NCI-H2227 (cell line): ENCODE measurements around the gene RGMB.

Experiments used
- DNase-seq: peaks from one replicate; lab custom pipeline; 2025; ENCODE audit not compliant: unreplicated experiment; lab: John Stamatoyannopoulos, UW

The RGMB gene

DNA sequence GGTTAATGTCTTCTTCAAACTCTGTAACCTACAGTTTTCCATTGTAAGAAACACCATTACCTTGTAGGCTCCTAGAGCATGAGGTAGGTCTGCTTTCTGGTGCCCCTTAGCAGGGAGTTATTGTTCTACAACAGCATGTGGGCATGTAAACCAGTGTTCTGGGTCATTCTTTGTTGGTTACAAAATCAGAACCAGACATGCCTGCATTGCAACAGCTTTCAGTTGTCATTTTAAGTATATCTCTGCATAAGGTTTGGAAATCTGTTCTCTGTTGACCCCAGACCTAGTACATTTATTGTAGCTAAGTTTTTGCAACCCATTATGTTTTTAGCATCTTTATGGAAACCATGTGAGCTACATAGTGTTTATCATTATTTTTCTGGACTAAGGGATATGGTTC, 10.9 kb downstream of the RGMB start:
- no peak for DNase-seq

- no peak for DNase-seq
Measured at GRCh38 chr5:98785244-98785643, 11.8 kb downstream of the RGMB start.

DNA sequence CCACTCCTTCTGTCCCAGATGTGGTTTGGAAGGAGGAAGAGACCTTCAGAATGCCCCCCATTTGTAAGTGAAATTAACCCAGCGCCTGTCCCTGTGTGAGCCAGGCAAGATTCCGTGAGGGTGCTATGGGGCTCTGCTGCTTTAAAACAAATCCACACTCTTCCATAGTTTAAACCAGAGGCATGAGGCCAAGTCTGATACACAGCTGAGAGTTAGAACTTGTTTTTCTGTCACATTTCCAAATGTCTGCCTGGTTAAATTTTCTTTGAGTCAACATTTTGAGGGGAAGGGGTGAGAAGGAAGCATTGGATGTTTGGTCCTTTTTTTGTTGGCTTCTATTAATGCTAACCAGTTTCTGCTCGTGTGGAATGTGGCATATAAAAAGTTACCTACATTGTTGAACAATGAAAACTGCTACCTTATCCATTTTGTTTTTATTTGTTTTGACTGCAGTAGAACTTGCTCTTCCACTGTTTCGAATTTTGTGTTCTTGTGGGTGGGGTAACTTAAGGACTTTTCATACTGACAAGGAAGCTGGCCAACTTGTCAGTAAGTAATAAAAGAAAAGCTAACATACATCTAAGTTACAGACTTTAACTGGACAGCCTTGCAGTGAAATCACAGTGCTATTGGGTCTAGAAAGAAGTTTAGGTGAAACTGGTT, 12.9 kb downstream of the RGMB start:
- no peak for DNase-seq

GRCh38 chr5:98787131-98787719, 13.8 kb downstream of the RGMB start:
- DNase-seq = no peak

- DNase-seq = no peak
Measured at GRCh38 chr5:98789029-98789428, 15.6 kb downstream of the RGMB start.

DNA sequence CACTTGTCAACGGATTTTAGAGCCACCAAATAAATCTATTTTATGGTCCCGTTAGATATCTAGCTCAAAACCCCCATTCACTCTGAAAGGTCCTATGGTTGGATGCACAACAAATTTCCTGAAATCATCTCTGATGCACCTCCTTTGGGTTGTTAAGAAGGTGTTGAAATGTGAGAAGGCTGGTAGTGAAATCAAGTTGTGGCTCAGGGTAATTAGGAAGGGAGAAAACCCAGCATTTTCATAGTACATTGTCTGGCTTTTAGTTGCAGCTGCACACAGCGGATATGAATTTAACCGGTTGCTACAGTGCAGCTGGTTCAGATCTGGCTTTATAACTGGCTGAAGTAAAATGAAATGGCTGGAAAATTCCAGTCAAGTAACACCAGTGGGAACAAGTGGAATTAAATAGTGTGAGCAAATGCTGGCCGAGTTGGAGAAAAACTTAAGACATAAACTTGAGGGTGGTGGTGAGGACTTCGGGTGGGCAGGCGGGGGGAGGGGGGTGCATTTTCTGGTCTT, 17.6 kb downstream of the RGMB start:
- no peak for DNase-seq

DNA sequence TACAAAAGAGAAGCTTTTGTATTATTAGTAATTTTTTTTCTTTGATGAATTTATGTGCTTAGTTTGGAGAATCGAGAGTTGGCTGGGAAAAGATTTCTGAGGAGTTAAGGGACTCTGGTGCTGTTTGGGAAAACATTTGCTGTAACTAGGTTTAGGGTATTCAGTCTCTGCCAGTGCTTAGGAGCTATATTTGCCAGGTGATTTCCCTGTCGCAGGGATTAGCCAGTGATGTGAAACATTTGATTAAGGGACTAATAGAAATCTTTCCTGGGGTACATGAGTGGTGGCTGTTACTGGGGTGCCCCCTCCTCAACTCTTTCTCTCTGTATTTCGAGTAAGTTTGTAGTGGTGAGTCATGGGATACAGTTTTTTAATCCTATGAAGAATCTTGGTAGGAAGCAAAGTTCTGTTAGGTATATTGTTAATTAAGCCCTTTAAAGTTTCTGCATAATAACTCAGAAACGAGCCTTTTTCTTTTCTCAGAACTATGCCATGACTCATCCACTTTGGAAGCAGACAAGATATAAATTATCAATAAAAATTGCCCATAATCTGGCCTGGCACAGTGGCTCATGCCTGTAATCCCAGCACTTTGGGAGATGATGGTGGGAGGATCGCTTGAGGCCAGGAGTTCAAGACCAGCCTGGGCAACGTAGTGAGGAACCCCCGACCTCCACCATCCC, 18.6 kb downstream of the RGMB start:
- no peak for DNase-seq

- DNase-seq = no peak
Measured at GRCh38 chr5:98793223-98793622, 19.8 kb downstream of the RGMB start.

DNA sequence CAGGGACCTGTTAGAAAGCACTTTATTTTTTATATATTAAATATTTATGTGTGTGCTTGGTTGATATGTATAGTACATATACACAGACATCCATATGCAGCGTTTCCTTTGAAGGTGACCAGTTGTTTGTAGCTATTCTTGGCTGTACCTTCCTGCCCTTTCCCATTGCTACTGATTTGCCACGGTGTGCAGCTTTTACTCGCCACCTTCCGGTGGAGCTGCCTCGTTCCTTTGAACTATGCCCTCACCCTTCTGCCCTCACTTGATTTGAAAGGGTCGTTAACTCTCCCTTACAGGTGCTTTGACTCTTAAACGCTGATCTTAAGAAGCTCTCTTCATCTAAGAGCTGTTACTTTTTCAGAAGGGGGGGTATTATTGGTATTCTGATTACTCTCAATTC, 20.5 kb downstream of the RGMB start:
- DNase-seq = no peak

GRCh38 chr5:98794414-98795080, 21.1 kb downstream of the RGMB start:
- peak; percentile 10 for DNase-seq

- no peak for DNase-seq
Measured at GRCh38 chr5:98795243-98795642, 21.8 kb downstream of the RGMB start.

DNA sequence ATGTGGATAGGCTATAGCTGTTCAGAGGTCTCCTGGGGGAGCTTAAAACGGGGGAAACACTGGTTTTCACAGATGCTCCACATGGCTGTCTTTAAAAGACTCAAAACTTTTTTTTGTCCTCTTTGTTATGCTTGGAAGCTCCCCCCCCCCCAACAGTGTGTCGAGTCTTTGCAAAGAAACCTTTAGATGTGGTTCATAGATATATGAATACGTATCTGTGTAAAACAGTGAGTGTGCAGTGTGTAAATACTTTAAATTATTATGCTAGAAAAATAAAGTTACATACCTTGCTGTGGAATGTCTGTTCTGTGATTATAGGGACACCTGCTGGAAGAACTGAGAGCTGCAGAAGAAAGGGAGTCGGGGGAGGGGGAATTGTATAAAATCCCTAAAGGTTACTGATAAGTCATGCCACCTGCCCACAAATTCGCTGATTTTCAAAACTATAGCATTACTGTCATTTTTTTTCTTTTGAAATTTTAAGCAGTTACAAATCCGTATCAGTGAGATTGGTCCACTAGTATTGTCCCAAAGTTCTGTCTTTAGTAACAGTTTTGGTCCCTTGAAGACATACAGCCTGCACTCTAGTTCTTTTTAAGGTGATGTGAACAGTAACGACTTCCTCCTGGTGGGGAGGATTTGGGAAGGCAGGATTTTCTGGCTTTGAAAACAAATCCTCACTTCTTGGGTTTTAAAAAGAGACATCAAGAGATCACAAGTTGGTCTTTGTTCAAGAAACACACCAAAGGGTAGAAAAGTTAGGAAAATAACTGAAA, 22.9 kb downstream of the RGMB start:
- peak; percentile 38 for DNase-seq

- DNase-seq = no peak
Measured at GRCh38 chr5:98798371-98798770, 24.9 kb downstream of the RGMB start.

DNA sequence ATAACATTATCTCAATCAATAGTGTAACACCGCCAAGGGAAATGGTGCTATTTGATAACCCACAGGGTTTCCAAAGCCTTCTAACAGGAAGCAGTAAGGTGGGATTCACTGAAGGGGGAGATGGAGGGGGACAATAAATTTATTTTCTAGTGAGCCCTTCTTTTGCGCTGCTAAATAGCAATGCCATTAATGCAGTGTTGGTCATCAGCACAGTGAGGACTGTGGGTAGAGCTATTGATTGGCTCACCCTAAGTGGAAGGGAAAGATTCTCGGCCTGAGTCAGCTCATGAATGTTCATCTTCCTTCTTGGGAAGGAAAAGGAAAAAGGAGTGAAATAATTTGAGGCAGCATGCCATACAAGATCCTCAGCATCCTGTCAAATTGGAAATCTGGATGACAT, 25.4 kb downstream of the RGMB start:
- DNase-seq = no peak

DNA sequence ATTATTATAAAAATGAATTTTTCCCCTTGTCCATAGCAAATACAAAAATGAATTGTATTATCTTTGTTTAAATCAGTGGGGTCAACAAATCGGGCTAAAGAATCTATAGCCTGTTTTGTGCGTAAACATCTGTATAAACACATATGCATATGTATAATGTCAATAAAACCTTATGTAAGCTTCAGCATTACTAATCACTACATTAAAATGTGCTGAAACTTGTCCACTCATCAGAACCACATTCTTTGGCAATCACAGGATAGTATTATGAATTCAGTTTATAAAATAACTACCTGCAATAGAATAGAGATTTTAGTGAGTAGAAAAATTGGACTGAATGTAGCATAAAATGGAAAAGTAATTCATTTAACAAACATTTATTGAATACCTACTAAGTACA, 30.6 kb downstream of the RGMB start:
- DNase-seq = no peak

DNA sequence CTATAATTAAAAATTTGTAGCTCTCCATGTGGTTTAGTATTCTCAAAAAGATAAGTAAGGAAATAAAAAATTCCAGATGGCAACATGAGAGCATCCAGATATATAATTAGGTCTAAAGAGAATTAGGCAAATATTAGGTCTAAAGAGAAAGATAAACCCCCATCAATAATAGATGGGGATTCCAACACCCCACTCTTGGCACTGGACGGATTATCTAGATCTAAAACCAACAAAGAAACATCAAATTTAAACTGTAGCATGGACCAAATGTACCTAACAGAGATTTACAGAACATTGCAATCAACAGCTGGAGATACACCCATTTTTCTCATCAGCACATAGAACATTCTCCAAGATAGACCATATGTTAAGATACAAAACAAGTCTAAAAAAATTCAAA, 31.6 kb downstream of the RGMB start:
- no peak for DNase-seq

DNA sequence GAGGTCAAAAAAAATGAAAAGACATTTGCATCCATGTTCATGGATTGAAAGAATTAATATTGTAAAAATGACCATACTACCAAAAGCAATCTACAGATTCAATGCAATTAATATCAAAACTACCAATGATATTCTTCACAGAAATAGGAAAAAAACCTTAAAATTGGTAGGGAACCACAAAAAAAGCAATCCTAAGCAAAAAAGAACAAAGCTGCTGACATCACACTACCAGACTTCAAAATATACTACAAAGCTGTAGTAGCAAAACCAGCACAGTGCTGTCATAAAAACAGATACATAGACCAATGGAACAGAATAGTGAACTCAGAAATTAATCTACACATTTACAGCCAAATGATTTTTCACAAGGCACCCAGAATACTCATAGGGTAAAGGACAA, 34.3 kb downstream of the RGMB start:
- no peak for DNase-seq

GRCh38 chr5:98810206-98810605, 36.7 kb downstream of the RGMB start:
- no peak for DNase-seq

DNA sequence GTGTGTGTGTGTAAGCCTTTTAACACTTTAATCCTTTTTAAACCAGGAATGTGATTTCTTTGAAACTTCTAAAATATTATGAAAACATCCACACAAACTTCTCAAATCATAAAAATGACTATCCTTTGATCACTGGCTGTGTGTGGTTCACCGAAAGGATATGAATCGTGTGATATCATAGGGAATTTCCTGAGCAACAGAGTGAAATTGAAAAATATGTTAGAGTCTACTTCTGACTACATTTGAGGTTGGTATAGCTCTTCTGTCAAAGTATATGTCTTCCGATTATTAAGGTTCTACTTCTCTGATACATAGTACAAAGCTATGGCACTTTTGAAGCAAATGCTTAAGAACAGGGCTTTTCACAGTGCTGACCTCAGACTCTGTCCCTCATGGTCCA, 40.3 kb downstream of the RGMB start:
- DNase-seq = no peak

GRCh38 chr5:98816582-98817222, 43.2 kb downstream of the RGMB start:
- DNase-seq = no peak
